Measurements from ENCODE around the gene SHOC2. TPM values are rescaled to one million over a fixed set of nuclear protein-coding genes. Genes with fewer than 3 reads are reported as not detected.

Gene SHOC2
- polyA plus RNA-seq, 1 donor (not counting 4 experiments of a cell fraction or from before 2014, with no cell fraction given) = 27.7 TPM

DNA sequence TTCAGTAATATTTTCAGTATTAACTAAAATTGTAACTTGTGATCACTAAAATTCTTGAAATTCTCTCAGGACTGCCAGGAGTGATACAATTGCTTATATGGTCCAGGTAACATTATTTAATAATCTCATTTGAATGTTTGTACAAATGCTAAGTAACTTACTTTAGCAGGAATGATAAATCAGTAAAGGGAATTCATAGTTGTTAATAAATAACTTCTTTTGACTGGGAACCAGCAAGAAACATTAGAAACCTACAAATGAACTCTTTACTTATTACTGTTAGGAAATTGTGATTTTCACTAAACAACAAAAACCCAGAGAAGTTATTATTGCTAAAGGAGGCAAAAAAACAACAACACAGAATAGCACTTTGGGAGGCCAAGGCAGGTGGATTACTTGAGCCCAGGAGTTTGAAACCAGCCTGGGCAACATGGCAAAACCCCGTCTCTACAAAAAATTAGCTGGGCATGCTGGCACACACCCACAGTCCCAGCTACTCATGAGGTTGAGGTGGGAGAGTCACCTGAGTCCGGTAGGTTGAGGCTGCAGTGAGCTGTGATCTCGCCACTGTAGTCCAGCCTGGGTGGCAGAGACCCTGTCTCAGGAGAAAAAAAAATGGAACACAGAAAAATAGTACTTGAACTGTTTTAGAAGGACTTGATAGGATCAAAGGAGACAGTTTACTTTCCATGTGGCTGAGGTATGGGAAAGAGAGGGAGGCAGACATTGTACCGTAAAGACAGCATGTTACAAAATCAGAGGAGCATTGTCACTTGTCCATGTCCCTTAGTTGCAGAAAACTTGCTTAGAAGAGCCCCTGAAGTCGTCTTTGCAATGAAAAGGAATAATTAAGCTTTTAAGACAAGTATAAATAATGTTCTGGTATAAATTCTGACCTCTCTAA lies 53.1 kb downstream of the SHOC2 start:
- dilution Hi-C loops (cut with MboI; ENCODE audit: extremely low pct_ligation_motif_present, low sequenced_read_pairs) = no loop called here
- Histone ChIP-seq H4K20me1 (ENCODE audit: control insufficient read depth, extremely low read depth, insufficient read depth, low read length) (no peaks in the 10 kb centered on the region), H3K36me3 (ENCODE audit: control insufficient read depth in 2 of 2, extremely low read depth in 1 of 2, insufficient read depth in 2 of 2, low read length in 2 of 2) (no peaks in the 10 kb centered on the region), H3K9ac (ENCODE audit: control insufficient read depth, extremely low read depth, insufficient read depth, low read length) (no peak overlapping the region), H3K27me3 (ENCODE audit: control insufficient read depth, extremely low read depth, insufficient read depth, low read length) (no peaks in the 10 kb centered on the region), H3K4me3 (ENCODE audit: control insufficient read depth in 2 of 3, extremely low read depth in 1 of 3, insufficient read depth in 2 of 3, low read depth in 1 of 3, low read length in 3 of 3) (no peak overlapping the region), H3K9me3 (ENCODE audit: control insufficient read depth, low read depth, low read length) (no peaks in the 10 kb centered on the region), H2AFZ (ENCODE audit: control insufficient read depth, low read length) (no peak overlapping the region), H3K4me1 (ENCODE audit: control insufficient read depth, extremely low read depth, insufficient read depth, low read length) (peaks cover 3% of the 10 kb centered on the region), H3K9me1 (ENCODE audit: control insufficient read depth, extremely low read depth, insufficient read depth, low read length) (no peaks in the 10 kb centered on the region), H3K27ac (ENCODE audit: control insufficient read depth, insufficient read depth, low read length) (no peak overlapping the region), H3K79me2 (ENCODE audit: control insufficient read depth, insufficient read depth, low read length) (peaks cover 66% of the 10 kb centered on the region), H3K4me2 (ENCODE audit: control insufficient read depth, extremely low read depth, insufficient read depth, low read depth, low read length) (no peak overlapping the region)
- FAIRE-seq = no peak
- no peak for DNase-seq (ENCODE audit: low read depth, low spot score)
- TF ChIP-seq, protein P1, sequence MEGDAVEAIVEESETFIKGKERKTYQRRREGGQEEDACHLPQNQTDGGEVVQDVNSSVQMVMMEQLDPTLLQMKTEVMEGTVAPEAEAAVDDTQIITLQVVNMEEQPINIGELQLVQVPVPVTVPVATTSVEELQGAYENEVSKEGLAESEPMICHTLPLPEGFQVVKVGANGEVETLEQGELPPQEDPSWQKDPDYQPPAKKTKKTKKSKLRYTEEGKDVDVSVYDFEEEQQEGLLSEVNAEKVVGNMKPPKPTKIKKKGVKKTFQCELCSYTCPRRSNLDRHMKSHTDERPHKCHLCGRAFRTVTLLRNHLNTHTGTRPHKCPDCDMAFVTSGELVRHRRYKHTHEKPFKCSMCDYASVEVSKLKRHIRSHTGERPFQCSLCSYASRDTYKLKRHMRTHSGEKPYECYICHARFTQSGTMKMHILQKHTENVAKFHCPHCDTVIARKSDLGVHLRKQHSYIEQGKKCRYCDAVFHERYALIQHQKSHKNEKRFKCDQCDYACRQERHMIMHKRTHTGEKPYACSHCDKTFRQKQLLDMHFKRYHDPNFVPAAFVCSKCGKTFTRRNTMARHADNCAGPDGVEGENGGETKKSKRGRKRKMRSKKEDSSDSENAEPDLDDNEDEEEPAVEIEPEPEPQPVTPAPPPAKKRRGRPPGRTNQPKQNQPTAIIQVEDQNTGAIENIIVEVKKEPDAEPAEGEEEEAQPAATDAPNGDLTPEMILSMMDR (optimal IDR thresholded peaks at IDR 0.05 in 1 of 3, IDR thresholded peaks at IDR 0.05 in 1 of 3, conservative IDR thresholded peaks at IDR 0.05 in 1 of 3; ENCODE audit: extremely low read depth in 1 of 3, insufficient read depth in 2 of 3, low read length in 3 of 3) = no peak

DNA sequence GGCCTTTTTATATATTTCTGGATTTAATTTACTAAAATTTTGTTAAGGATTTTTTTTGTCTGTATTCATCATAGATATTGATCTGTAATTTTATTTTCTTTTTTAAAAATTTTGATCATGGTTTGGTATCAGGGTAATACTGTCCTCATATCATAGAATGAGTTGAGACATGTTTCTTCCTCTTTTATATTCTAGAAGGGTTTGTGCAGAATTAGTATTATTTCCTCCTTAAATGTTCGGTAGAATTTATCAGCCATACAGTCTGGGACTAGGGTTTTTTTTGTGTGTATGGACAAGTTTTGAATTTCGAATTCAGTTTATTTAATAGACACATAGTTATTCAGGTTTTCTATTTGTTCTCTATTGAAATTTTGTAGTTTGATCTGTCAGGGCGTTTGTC lies 54.0 kb downstream of the SHOC2 start:
- Histone ChIP-seq H4K20me1 (ENCODE audit: control insufficient read depth, extremely low read depth, insufficient read depth, low read length) (peaks cover 3% of the 10 kb centered on the region), H3K9ac (ENCODE audit: control insufficient read depth, extremely low read depth, insufficient read depth, low read length) (no peak overlapping the region), H3K27me3 (ENCODE audit: control insufficient read depth, extremely low read depth, insufficient read depth, low read length) (no peaks in the 10 kb centered on the region), H3K4me2 (ENCODE audit: control insufficient read depth, extremely low read depth, insufficient read depth, low read depth, low read length) (no peak overlapping the region), H3K4me1 (ENCODE audit: control insufficient read depth, extremely low read depth, insufficient read depth, low read length) (peaks cover 3% of the 10 kb centered on the region), H3K27ac (ENCODE audit: control insufficient read depth, insufficient read depth, low read length) (no peak overlapping the region), H3K9me3 (ENCODE audit: control insufficient read depth, low read depth, low read length) (no peaks in the 10 kb centered on the region), H3K4me3 (ENCODE audit: control insufficient read depth in 2 of 3, extremely low read depth in 1 of 3, insufficient read depth in 2 of 3, low read depth in 1 of 3, low read length in 3 of 3) (no peak overlapping the region), H3K9me1 (ENCODE audit: control insufficient read depth, extremely low read depth, insufficient read depth, low read length) (no peaks in the 10 kb centered on the region), H3K36me3 (ENCODE audit: control insufficient read depth in 2 of 2, extremely low read depth in 1 of 2, insufficient read depth in 2 of 2, low read length in 2 of 2) (no peaks in the 10 kb centered on the region), H2AFZ (ENCODE audit: control insufficient read depth, low read length) (no peak overlapping the region), H3K79me2 (ENCODE audit: control insufficient read depth, insufficient read depth, low read length) (peaks cover 69% of the 10 kb centered on the region)
- DNase-seq (ENCODE audit: low read depth, low spot score) (no peak), FAIRE-seq (no peak)
- TF ChIP-seq, protein P1 (optimal IDR thresholded peaks at IDR 0.05 in 1 of 3, IDR thresholded peaks at IDR 0.05 in 1 of 3, conservative IDR thresholded peaks at IDR 0.05 in 1 of 3; ENCODE audit: extremely low read depth in 1 of 3, insufficient read depth in 2 of 3, low read length in 3 of 3) = no peak
- TF ChIP-seq EZH2 (IDR thresholded peaks at IDR 0.05; ENCODE audit: low read length) = no peak
- dilution Hi-C loops (cut with MboI; ENCODE audit: extremely low pct_ligation_motif_present, low sequenced_read_pairs) = no loop called here
